Keratinocyte (primary cell): ENCODE data around the gene LRRC10. TPM values are rescaled to one million over a fixed set of nuclear protein-coding genes. Genes with fewer than 3 reads are reported as not detected.

Experiments used
- DNase-seq: peaks from one replicate; pipeline ENCODE4 v3.0.0-alpha.2; 2011; ENCODE audit warnings: low read depth, missing footprints, low spot score
- FAIRE-seq: peaks from 2 replicates; lab custom pipeline; 2011; peaks lifted over from hg19 to GRCh38; lab: Jason Lieb, UNC
- H2AFZ ChIP-seq: 2 replicates; pipeline ENCODE4 v1.6.0; 2012; ENCODE audit warnings: low read length, control low read depth, inconsistent platforms; ENCODE audit not compliant: control insufficient read depth
- H3K27ac ChIP-seq: 2 replicates; pipeline ENCODE4 v1.5.1; 2011; ENCODE audit warnings: low read length; ENCODE audit not compliant: control insufficient read depth, insufficient read depth
- H3K27me3 ChIP-seq: 3 replicates; pipeline ENCODE4 v1.6.0; 2011; ENCODE audit warnings: low read length; ENCODE audit not compliant: control insufficient read depth, insufficient read depth; ENCODE audit errors: extremely low read depth
- H3K36me3 ChIP-seq, 2 experiments: 2 replicates in 1 of 2; 3 replicates in 1 of 2; pipeline ENCODE4 v1.5.1; 2011; ENCODE audit warnings: low read length in 2 of 2, mild to moderate bottlenecking in 1 of 2; ENCODE audit not compliant: control insufficient read depth in 2 of 2, insufficient read depth in 2 of 2; ENCODE audit errors: extremely low read depth in 1 of 2
- H3K4me1 ChIP-seq: 3 replicates; pipeline ENCODE4 v1.5.1; 2011; ENCODE audit warnings: low read length; ENCODE audit not compliant: control insufficient read depth, insufficient read depth; ENCODE audit errors: extremely low read depth
- H3K4me2 ChIP-seq: 3 replicates; pipeline ENCODE4 v1.6.0; 2011; ENCODE audit warnings: low read depth, low read length; ENCODE audit not compliant: control insufficient read depth, insufficient read depth; ENCODE audit errors: extremely low read depth
- H3K4me3 ChIP-seq, 3 experiments: fragments of 200-600 bp in 1 of 3; sonication (generic) in 1 of 3; 2 replicates in 2 of 3; 3 replicates in 1 of 3; pipeline ENCODE4 v1.5.1; 2011 to 2016; ENCODE audit warnings: low read length in 3 of 3, mild to moderate bottlenecking in 3 of 3, control low read depth in 2 of 3, inconsistent platforms in 1 of 3, low read depth in 1 of 3, mixed read lengths in 1 of 3, mixed run types in 1 of 3, moderate library complexity in 1 of 3; ENCODE audit not compliant: control insufficient read depth in 2 of 3, insufficient read depth in 2 of 3; ENCODE audit errors: extremely low read depth in 1 of 3
- H3K79me2 ChIP-seq: 2 replicates; pipeline ENCODE4 v1.6.0; 2012; ENCODE audit warnings: low read length; ENCODE audit not compliant: control insufficient read depth, insufficient read depth
- H3K9ac ChIP-seq: 3 replicates; pipeline ENCODE4 v1.6.0; 2011; ENCODE audit warnings: low read length; ENCODE audit not compliant: control insufficient read depth, insufficient read depth; ENCODE audit errors: extremely low read depth
- H3K9me1 ChIP-seq: 3 replicates; pipeline ENCODE4 v1.6.0; 2011; ENCODE audit warnings: low read length; ENCODE audit not compliant: control insufficient read depth, insufficient read depth; ENCODE audit errors: extremely low read depth
- H3K9me3 ChIP-seq: 2 replicates; pipeline ENCODE4 v1.5.1; 2012; ENCODE audit warnings: low read depth, low read length; ENCODE audit not compliant: control insufficient read depth
- H4K20me1 ChIP-seq: 3 replicates; pipeline ENCODE4 v1.6.0; 2011; ENCODE audit warnings: low read length; ENCODE audit not compliant: control insufficient read depth, insufficient read depth; ENCODE audit errors: extremely low read depth
- EZH2 ChIP-seq: IDR thresholded peaks from one replicate; pipeline ENCODE4 v1.6.1; 2012; ENCODE audit warnings: inconsistent platforms, mild to moderate bottlenecking, low read length, moderate library complexity
- dilution Hi-C: fragments of 300-500 bp; cut with MboI; formaldehyde crosslinking; loops from one replicate; pipeline ENCODE4 v1.7.0; 2020; ENCODE audit warnings: low sequenced_read_pairs; ENCODE audit not compliant: extremely low pct_ligation_motif_present
- polyA minus RNA-seq, 3 experiments: library from RNA; depleted of rRNA, polyadenylated mRNA; stranded (reverse); fragments of >200 nt; gene quantifications; 1 replicate in 1 of 3; 2 replicates in 1 of 3; 3 replicates in 1 of 3; pipeline ENCODE4 v1.2.3, GENCODE V29; 2011
- polyA plus RNA-seq, 5 experiments: library from polyadenylated mRNA; depleted of rRNA in 3 of 5; stranded (reverse) in 3 of 5; stranded (forward) in 1 of 5; unstranded in 1 of 5; fragments of >200 nt; gene quantifications; 1 replicate in 1 of 5; 2 replicates in 3 of 5; 3 replicates in 1 of 5; pipeline versions ENCODE4 v1.2.1 to v1.2.3, GENCODE V29; 2011 to 2012; ENCODE audit warnings: missing spikeins in 2 of 5, low read depth in 1 of 5, low replicate concordance in 1 of 5
- TF ChIP-seq, protein P1 (sequence below), 3 experiments: IDR thresholded peaks in 1 of 3; conservative IDR thresholded peaks in 1 of 3; optimal IDR thresholded peaks in 1 of 3; 2 replicates in 2 of 3; 3 replicates in 1 of 3; pipeline versions ENCODE3 to v1.5.1; 2011; ENCODE audit warnings: low read length in 3 of 3, mild to moderate bottlenecking in 3 of 3, moderate library complexity in 2 of 3, control low read depth in 1 of 3, inconsistent platforms in 1 of 3; ENCODE audit not compliant: insufficient read depth in 2 of 3; ENCODE audit errors: extremely low read depth in 1 of 3

LRRC10 gene, protein sequence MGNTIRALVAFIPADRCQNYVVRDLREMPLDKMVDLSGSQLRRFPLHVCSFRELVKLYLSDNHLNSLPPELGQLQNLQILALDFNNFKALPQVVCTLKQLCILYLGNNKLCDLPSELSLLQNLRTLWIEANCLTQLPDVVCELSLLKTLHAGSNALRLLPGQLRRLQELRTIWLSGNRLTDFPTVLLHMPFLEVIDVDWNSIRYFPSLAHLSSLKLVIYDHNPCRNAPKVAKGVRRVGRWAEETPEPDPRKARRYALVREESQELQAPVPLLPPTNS
- polyA plus RNA-seq (not detected in 3 replicates), polyA minus RNA-seq (not detected in 3 replicates)
- not detected for polyA plus RNA-seq (2011; ENCODE audit: low read depth)
- polyA plus RNA-seq (2011; cell fraction: cytosol; rRNA removed) = not detected in 2 replicates
- polyA plus RNA-seq (2011; cell fraction: nucleus; rRNA removed) = not detected in 2 replicates
- polyA plus RNA-seq (2012; ENCODE audit: low replicate concordance) = not detected in 2 replicates
- not detected for polyA minus RNA-seq (2011; cell fraction: cytosol; rRNA and poly(A)+ RNA removed)
- polyA minus RNA-seq (2011; cell fraction: nucleus; rRNA and poly(A)+ RNA removed) = not detected in 2 replicates

DNA sequence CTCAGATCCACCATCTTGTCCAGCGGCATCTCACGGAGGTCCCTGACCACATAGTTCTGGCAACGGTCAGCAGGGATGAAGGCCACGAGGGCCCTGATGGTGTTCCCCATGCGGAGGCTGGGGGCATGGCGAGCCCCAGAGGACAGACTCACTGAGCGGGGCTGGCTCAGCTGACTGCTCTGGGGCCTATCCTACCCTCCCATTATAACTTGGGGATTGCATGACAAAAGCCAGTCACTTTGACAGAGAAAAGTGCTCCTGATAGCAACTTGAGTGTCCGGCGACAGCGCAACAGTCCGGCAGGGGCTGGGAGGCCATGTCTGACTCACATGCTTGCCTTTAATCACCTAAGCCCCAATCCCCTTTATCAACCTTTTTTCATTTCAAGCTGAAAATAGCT is at the start of gene LRRC10:
Gene LRRC10, minus strand, starts transcription at position 179 of the 400 bp plus-strand sequence. Its CDS starts 69 bp downstream, at position 110.
- Histone ChIP-seq H3K4me3 (no peak within 1 kb of the TSS), H3K27ac (no peak within 1 kb of the TSS), H3K27me3 (no peaks in the 10 kb centered on the region), H3K9me1 (no peaks in the 10 kb centered on the region), H3K36me3 (no peaks in the 10 kb centered on the region), H3K9ac (no peak within 1 kb of the TSS), H3K4me1 (no peaks in the 10 kb centered on the region), H3K79me2 (no peaks in the 10 kb centered on the region), H4K20me1 (no peaks in the 10 kb centered on the region), H2AFZ (no peak within 1 kb of the TSS), H3K4me2 (no peak within 1 kb of the TSS), H3K9me3 (no peaks in the 10 kb centered on the region)
- no peak for FAIRE-seq
- dilution Hi-C loops = no loop called here
- no peak for TF ChIP-seq EZH2
- TF ChIP-seq, protein P1, sequence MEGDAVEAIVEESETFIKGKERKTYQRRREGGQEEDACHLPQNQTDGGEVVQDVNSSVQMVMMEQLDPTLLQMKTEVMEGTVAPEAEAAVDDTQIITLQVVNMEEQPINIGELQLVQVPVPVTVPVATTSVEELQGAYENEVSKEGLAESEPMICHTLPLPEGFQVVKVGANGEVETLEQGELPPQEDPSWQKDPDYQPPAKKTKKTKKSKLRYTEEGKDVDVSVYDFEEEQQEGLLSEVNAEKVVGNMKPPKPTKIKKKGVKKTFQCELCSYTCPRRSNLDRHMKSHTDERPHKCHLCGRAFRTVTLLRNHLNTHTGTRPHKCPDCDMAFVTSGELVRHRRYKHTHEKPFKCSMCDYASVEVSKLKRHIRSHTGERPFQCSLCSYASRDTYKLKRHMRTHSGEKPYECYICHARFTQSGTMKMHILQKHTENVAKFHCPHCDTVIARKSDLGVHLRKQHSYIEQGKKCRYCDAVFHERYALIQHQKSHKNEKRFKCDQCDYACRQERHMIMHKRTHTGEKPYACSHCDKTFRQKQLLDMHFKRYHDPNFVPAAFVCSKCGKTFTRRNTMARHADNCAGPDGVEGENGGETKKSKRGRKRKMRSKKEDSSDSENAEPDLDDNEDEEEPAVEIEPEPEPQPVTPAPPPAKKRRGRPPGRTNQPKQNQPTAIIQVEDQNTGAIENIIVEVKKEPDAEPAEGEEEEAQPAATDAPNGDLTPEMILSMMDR (optimal IDR thresholded peaks at IDR 0.05 in 1 of 3, IDR thresholded peaks at IDR 0.05 in 1 of 3, conservative IDR thresholded peaks at IDR 0.05 in 1 of 3; ENCODE audit: extremely low read depth in 1 of 3, insufficient read depth in 2 of 3, low read length in 3 of 3) = no peak
- DNase-seq = no peak

DNA sequence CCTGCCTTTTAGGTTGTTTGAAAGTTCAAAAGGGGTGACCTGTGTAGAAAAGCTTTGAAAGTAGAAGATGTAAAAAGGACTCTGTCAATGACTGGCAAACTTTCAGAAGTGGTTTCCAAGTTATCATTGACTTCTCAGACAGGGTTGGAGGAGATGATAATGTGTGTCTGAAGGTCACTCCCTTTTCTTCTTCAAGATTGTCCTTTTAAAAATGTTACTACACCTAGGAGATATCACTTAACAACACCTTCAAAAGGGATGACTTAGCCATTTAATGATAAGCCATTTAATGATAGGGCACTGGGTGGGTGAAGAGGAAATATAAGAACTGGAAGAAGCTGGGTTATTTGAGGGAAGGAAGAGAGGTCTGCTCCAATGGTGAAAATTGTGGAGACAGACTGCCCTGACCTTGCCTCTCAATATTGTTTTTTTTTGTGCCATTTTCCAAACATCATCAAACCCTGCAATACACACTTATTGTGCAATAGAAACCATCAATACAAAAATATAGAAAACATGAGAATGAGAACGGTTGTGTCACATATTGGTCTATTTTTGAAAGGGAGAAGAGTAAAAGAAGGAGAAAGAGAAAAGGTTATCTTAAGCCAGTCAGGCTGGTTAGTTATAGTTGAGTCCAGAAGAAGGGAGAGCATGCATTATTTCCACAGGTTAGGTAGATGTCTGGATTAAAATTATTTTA is 49.6 kb upstream of the LRRC10 start:
- DNase-seq = no peak
- dilution Hi-C loops = no loop called here
- Histone ChIP-seq H3K27me3 (no peaks in the 10 kb centered on the region), H3K9me3 (no peaks in the 10 kb centered on the region), H3K4me2 (no peak overlapping the region), H3K9ac (no peak overlapping the region), H2AFZ (no peak overlapping the region), H3K27ac (no peak overlapping the region), H3K4me1 (peaks cover 27% of the 10 kb centered on the region), H3K79me2 (no peaks in the 10 kb centered on the region), H3K36me3 (no peaks in the 10 kb centered on the region), H3K9me1 (no peaks in the 10 kb centered on the region), H4K20me1 (no peaks in the 10 kb centered on the region), H3K4me3 (no peak overlapping the region)
- FAIRE-seq = no peak
- TF ChIP-seq, protein P1 (optimal IDR thresholded peaks at IDR 0.05 in 1 of 3, IDR thresholded peaks at IDR 0.05 in 1 of 3, conservative IDR thresholded peaks at IDR 0.05 in 1 of 3; ENCODE audit: extremely low read depth in 1 of 3, insufficient read depth in 2 of 3, low read length in 3 of 3) = no peak
- no peak for TF ChIP-seq EZH2
